OCI-LY7 (cell line): ENCODE data around the gene WIPF1. TPM values are rescaled to one million over a fixed set of nuclear protein-coding genes. Genes with fewer than 3 reads are reported as not detected.
A peak's percentile ranks its signal among the peaks of the same experiment; 100 is the strongest.

Source experiments
- BruUV-seq: library from RNA; stranded (reverse); fragments of 400-500 nt; replicated peaks from 2 replicates; lab custom pipeline; 2021; lab: Mats Ljungman, UMichigan
- CTCF ChIA-PET: fragments of 300-600 bp; sonication (Branson Sonifier 250); formaldehyde crosslinking; loops from one replicate; lab custom pipeline; 2022; ENCODE audit warnings: antibody characterized with exemption; ENCODE audit not compliant: unreplicated experiment; lab: Charles Lee
- POLR2A ChIA-PET: fragments of 300-600 bp; sonication (Branson Sonifier 250); formaldehyde crosslinking; loops from one replicate; lab custom pipeline; 2022; ENCODE audit warnings: antibody characterized with exemption; lab: Charles Lee
- DNase-seq: peaks from one replicate; pipeline ENCODE4 v3.0.0-alpha.2; 2015; ENCODE audit warnings: low spot score
- H2AFZ ChIP-seq: fragments of 200-600 bp; sonication (generic), shearing (Covaris generic); 2 replicates; pipeline ENCODE4 v1.6.1; 2014; ENCODE audit warnings: mild to moderate bottlenecking, antibody characterized with exemption, low read length, moderate library complexity
- H3K27ac ChIP-seq: fragments of 200-600 bp; sonication (generic); 2 replicates; pipeline ENCODE4 v1.5.1; 2014; ENCODE audit warnings: mixed run types, low read depth, mild to moderate bottlenecking, moderate library complexity, low read length, inconsistent platforms; ENCODE audit not compliant: poor library complexity, severe bottlenecking
- H3K36me3 ChIP-seq: fragments of 200-600 bp; sonication (generic); 2 replicates; pipeline ENCODE4 v1.6.1; 2014; ENCODE audit warnings: mild to moderate bottlenecking, antibody characterized with exemption, low read length, moderate library complexity, mixed read lengths; ENCODE audit not compliant: insufficient read depth
- H3K4me1 ChIP-seq: fragments of 200-600 bp; sonication (generic); 2 replicates; pipeline ENCODE4 v1.5.1; 2014; ENCODE audit warnings: mild to moderate bottlenecking, low read length; ENCODE audit not compliant: insufficient read depth, poor library complexity, severe bottlenecking
- H3K4me2 ChIP-seq: fragments of 200-600 bp; sonication (generic); 2 replicates; pipeline ENCODE4 v1.6.1; 2014; ENCODE audit warnings: mild to moderate bottlenecking, low read length
- H3K4me3 ChIP-seq: fragments of 200-600 bp; sonication (generic); 2 replicates; pipeline ENCODE4 v1.5.1; 2014; ENCODE audit warnings: mild to moderate bottlenecking, low read depth, low read length; ENCODE audit not compliant: poor library complexity, severe bottlenecking
- H3K79me2 ChIP-seq: fragments of 200-600 bp; sonication (generic); 2 replicates; pipeline ENCODE4 v1.6.1; 2016; ENCODE audit warnings: low read depth, mild to moderate bottlenecking, low read length, moderate library complexity, mixed read lengths; ENCODE audit not compliant: insufficient read depth
- H3K9me2 ChIP-seq: fragments of 200-600 bp; sonication (generic); 2 replicates; pipeline ENCODE4 v1.6.1; 2016; ENCODE audit warnings: mild to moderate bottlenecking, low read length, mixed read lengths; ENCODE audit not compliant: insufficient read depth
- H3K9me3 ChIP-seq: fragments of 200-600 bp; sonication (generic); 2 replicates; pipeline ENCODE4 v1.6.1; 2014; ENCODE audit warnings: mild to moderate bottlenecking, mixed run types, low read length, mixed read lengths
- H4K20me1 ChIP-seq: fragments of 200-600 bp; sonication (generic); 2 replicates; pipeline ENCODE4 v1.6.1; 2014; ENCODE audit warnings: mild to moderate bottlenecking, antibody characterized with exemption, low read length, moderate library complexity, mixed read lengths; ENCODE audit not compliant: insufficient read depth
- CTCF ChIP-seq: fragments of 200-600 bp; sonication (generic); conservative IDR thresholded peaks from 2 replicates; pipeline ENCODE4 v1.5.1; 2014; ENCODE audit warnings: mild to moderate bottlenecking, antibody characterized with exemption, low read length, moderate library complexity, mixed read lengths
- EZH2phosphoT487 ChIP-seq: fragments of 200-600 bp; sonication (generic); IDR thresholded peaks from 2 replicates; pipeline ENCODE4 v1.6.1; 2018; ENCODE audit warnings: low read depth, borderline replicate concordance, mild to moderate bottlenecking, mixed run types, antibody characterized with exemption, low read length, moderate library complexity, mixed read lengths
- intact Hi-C: fragments of 100-400 bp; cut with micrococcal nuclease; formaldehyde crosslinking; loops from one replicate; pipeline ENCODE4 v1.10.0; 2022; ENCODE audit not compliant: unreplicated experiment
- total RNA-seq, 2 experiments: library from RNA; depleted of rRNA in 1 of 2; stranded (reverse); fragments of >200 nt in 1 of 2; shearing (Covaris generic) in 1 of 2; gene quantifications; 2 replicates each; pipeline ENCODE4 v1.2.3, GENCODE V29; 2014 to 2022

Gene WIPF1
- total RNA-seq, 2 experiments from 2014 or later = 27.1 to 192 TPM

GRCh38 chr2:174585146-174585545 lies 12.5 kb downstream of the WIPF1 start:
- H3K27ac ChIP-seq = no peak overlapping the region
- H3K9me2 ChIP-seq = no peaks in the 10 kb centered on the region
- H3K79me2 ChIP-seq = peaks cover 44% of the 10 kb centered on the region
- intact Hi-C loops = no loop called here
- H3K9me3 ChIP-seq = no peaks in the 10 kb centered on the region
- TF ChIP-seq CTCF = no peak
- no peak for TF ChIP-seq EZH2phosphoT487
- ChIA-PET POLR2A (interaction anchor here (0.7 kb wide), 1 partner anchor 18 kb away, joined by 3 read pairs; no protein-coding TSS in a partner anchor), CTCF (no interaction called here)
- peaks cover 81% of the 10 kb centered on the region for H3K36me3 ChIP-seq
- H3K4me1 ChIP-seq = peaks cover 10% of the 10 kb centered on the region
- BruUV-seq = no TSS peak
- no peak overlapping the region for H2AFZ ChIP-seq
- H3K4me2 ChIP-seq = no peak overlapping the region
- no peaks in the 10 kb centered on the region for H4K20me1 ChIP-seq
- DNase-seq = no peak
- no peak overlapping the region for H3K4me3 ChIP-seq

GRCh38 chr2:174581491-174581890 lies 16.1 kb downstream of the WIPF1 start:
- no peak overlapping the region for H3K4me3 ChIP-seq
- BruUV-seq = no TSS peak
- no peak overlapping the region for H2AFZ ChIP-seq
- no peak overlapping the region for H3K27ac ChIP-seq
- CTCF ChIA-PET = no interaction called here
- no peak for DNase-seq
- peaks cover 97% of the 10 kb centered on the region for H3K36me3 ChIP-seq
- no peaks in the 10 kb centered on the region for H3K9me2 ChIP-seq
- TF ChIP-seq EZH2phosphoT487 (no peak), CTCF (no peak)
- peaks cover 8% of the 10 kb centered on the region for H3K4me1 ChIP-seq
- POLR2A ChIA-PET = interaction anchor here (1.3 to 2.4 kb wide), 4 partner anchors 10 to 42 kb away, joined by 4 to 12 read pairs (median 6); no protein-coding TSS in a partner anchor
- intact Hi-C loops = no loop called here
- H3K79me2 ChIP-seq = peaks cover 12% of the 10 kb centered on the region; the same call in 1 of the 2 replicates
- no peaks in the 10 kb centered on the region for H4K20me1 ChIP-seq
- no peak overlapping the region for H3K4me2 ChIP-seq
- H3K9me3 ChIP-seq = no peaks in the 10 kb centered on the region

DNA sequence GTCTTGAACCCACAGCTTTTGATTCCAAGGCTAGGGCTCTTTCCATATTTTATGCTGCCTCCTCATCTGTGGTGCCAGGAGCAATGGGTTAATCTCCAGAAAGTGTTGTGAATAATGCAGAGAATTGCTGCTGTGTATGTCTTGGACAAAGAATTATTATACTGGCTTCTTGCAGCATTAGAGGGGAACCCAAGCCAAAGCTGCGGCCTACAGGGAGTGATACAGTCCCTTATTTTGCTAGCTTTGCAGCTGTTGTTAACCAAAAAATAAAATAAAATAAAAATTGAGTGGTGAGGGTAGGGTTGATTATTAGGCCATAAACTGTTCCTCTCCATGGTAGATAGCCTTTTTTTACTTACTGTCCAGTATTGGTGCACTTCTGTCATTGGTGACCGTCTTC lies 16.7 kb downstream of the WIPF1 start:
- intact Hi-C loops = no loop called here
- Histone ChIP-seq H3K36me3 (peaks cover 100% of the 10 kb centered on the region), H4K20me1 (no peaks in the 10 kb centered on the region), H3K27ac (no peak overlapping the region), H3K9me3 (no peaks in the 10 kb centered on the region), H2AFZ (no peak overlapping the region), H3K79me2 (peaks cover 11% of the 10 kb centered on the region; the same call in 1 of the 2 replicates), H3K4me2 (no peak overlapping the region), H3K9me2 (no peaks in the 10 kb centered on the region), H3K4me3 (no peak overlapping the region), H3K4me1 (peaks cover 8% of the 10 kb centered on the region)
- TF ChIP-seq EZH2phosphoT487 (no peak), CTCF (no peak)
- TSS peak; percentile 21 for BruUV-seq
- DNase-seq = no peak
- POLR2A ChIA-PET = interaction anchor here (0.7 to 3.8 kb wide), 4 partner anchors 11 to 42 kb away, joined by 3 to 21 read pairs (median 4); partner anchors contain the start of gene WIPF1
- CTCF ChIA-PET = no interaction called here
